Measurements from ENCODE around the gene F2RL3.

The F2RL3 gene

GRCh38 chr19:16875584-16876555 is 12.9 kb upstream of the F2RL3 start:
- no peak for DNase-seq

- no peak for DNase-seq
Measured at GRCh38 chr19:16876904-16877361, 11.9 kb upstream of the F2RL3 start.

GRCh38 chr19:16877581-16877980 is 11.2 kb upstream of the F2RL3 start:
- DNase-seq: no peak

GRCh38 chr19:16878181-16878965 is 10.4 kb upstream of the F2RL3 start:
- no peak for DNase-seq

GRCh38 chr19:16880884-16881554 is 7.8 kb upstream of the F2RL3 start:
- DNase-seq: no peak

- DNase-seq: no peak
Measured at GRCh38 chr19:16882146-16882545, 6.7 kb upstream of the F2RL3 start.

- DNase-seq: no peak
Measured at GRCh38 chr19:16883522-16883921, 5.3 kb upstream of the F2RL3 start.

- no peak for DNase-seq
Measured at GRCh38 chr19:16885166-16885565, 3.6 kb upstream of the F2RL3 start.

GRCh38 chr19:16886305-16886880 is 2.4 kb upstream of the F2RL3 start:
- DNase-seq: no peak

GRCh38 chr19:16887353-16888265 is 1.2 kb upstream of the F2RL3 start:
- DNase-seq: no peak

GRCh38 chr19:16889366-16889882 is 625 bp downstream of the F2RL3 start:
- DNase-seq: peak; percentile 36

- peak; percentile 53 for DNase-seq
Measured at GRCh38 chr19:16889883-16890460, 1.2 kb downstream of the F2RL3 start.

GRCh38 chr19:16890461-16891184 is 1.8 kb downstream of the F2RL3 start:
- DNase-seq: no peak

- no peak for DNase-seq
Measured at GRCh38 chr19:16891696-16892382, 3.0 kb downstream of the F2RL3 start.

GRCh38 chr19:16892436-16892835 is 3.6 kb downstream of the F2RL3 start:
- DNase-seq: no peak

- DNase-seq: no peak
Measured at GRCh38 chr19:16892868-16893685, 4.3 kb downstream of the F2RL3 start.

GRCh38 chr19:16893686-16893989 is 4.8 kb downstream of the F2RL3 start:
- no peak for DNase-seq

GRCh38 chr19:16894080-16894479 is 5.3 kb downstream of the F2RL3 start:
- DNase-seq: peak; percentile 17
